Naive thymus-derived CD4-positive, alpha-beta T cell (primary cell): Measurements from ENCODE around the gene SZRD1. TPM values are rescaled to one million over a fixed set of nuclear protein-coding genes. Genes with fewer than 3 reads are reported as not detected.

ENCODE experiments used
- ATAC-seq: fragments of 150-1000 bp; cut with Tn5 transposase; 2 replicates; pipeline ENCODE4 v1.10.0; 2021; ENCODE audit warnings: mild to moderate bottlenecking, moderate library complexity
- CTCF ChIA-PET: fragments of 350-600 bp; sonication (Branson Sonifier 250); formaldehyde crosslinking; loops from one replicate; lab custom pipeline; 2021; ENCODE audit warnings: antibody characterized with exemption; lab: Charles Lee
- POLR2A ChIA-PET: fragments of 350-600 bp; sonication (Branson Sonifier 250); formaldehyde crosslinking; loops from one replicate; lab custom pipeline; 2021; ENCODE audit warnings: antibody characterized with exemption, inconsistent platforms; lab: Charles Lee
- DNase-seq, 9 donors: peaks; one replicate each; pipeline versions ENCODE4 v3.0.0 to v3.0.0-alpha.2; 2020 to 2022; ENCODE audit warnings: mixed read lengths in 1 of 9
- H3K27ac ChIP-seq: one replicate; pipeline ENCODE4 v1.7.0; 2013; ENCODE audit warnings: mild to moderate bottlenecking, low read depth, low read length, moderate library complexity
- H3K27me3 ChIP-seq, 2 donors: one replicate each; pipeline ENCODE4 v1.7.0; 2013; ENCODE audit warnings: low read length in 2 of 2, mild to moderate bottlenecking in 2 of 2, moderate library complexity in 2 of 2; ENCODE audit not compliant: control insufficient read depth in 2 of 2, insufficient read depth in 2 of 2
- H3K36me3 ChIP-seq, 3 experiments: 1 replicate in 2 of 3; 2 replicates in 1 of 3; pipeline ENCODE4 v1.7.0; 2013; ENCODE audit warnings: low read length in 3 of 3, mild to moderate bottlenecking in 3 of 3, moderate library complexity in 1 of 3; ENCODE audit not compliant: insufficient read depth in 3 of 3, control insufficient read depth in 2 of 3
- H3K4me1 ChIP-seq, 2 donors: one replicate each; pipeline ENCODE4 v1.7.0; 2013; ENCODE audit warnings: low read length in 2 of 2, mild to moderate bottlenecking in 2 of 2, moderate library complexity in 1 of 2; ENCODE audit not compliant: control insufficient read depth in 2 of 2, insufficient read depth in 2 of 2
- H3K4me3 ChIP-seq: 2 replicates; pipeline ENCODE4 v1.7.0; 2013; ENCODE audit warnings: mild to moderate bottlenecking, low read length
- H3K9me3 ChIP-seq, 3 experiments: 1 replicate in 2 of 3; 2 replicates in 1 of 3; pipeline ENCODE4 v1.7.0; 2013; ENCODE audit warnings: low read length in 3 of 3; ENCODE audit not compliant: control insufficient read depth in 2 of 3
- H3K27ac Mint-ChIP-seq, 9 donors: one replicate each; pipeline ENCODE4 v1.8.0; 2020 to 2022; ENCODE audit warnings: mixed read lengths in 9 of 9, mild to moderate bottlenecking in 8 of 9, moderate library complexity in 5 of 9, inconsistent platforms in 2 of 9
- H3K27me3 Mint-ChIP-seq, 5 donors: one replicate each; pipeline ENCODE4 v1.8.0; 2021 to 2022; ENCODE audit warnings: mixed read lengths in 5 of 5, mild to moderate bottlenecking in 1 of 5
- H3K36me3 Mint-ChIP-seq, 5 donors: one replicate each; pipeline ENCODE4 v1.8.0; 2020 to 2022; ENCODE audit warnings: mixed read lengths in 5 of 5, mild to moderate bottlenecking in 3 of 5, inconsistent platforms in 1 of 5
- H3K4me1 Mint-ChIP-seq, 7 donors: one replicate each; pipeline ENCODE4 v1.8.0; 2020 to 2022; ENCODE audit warnings: mixed read lengths in 7 of 7, mild to moderate bottlenecking in 3 of 7, inconsistent platforms in 1 of 7
- H3K4me3 Mint-ChIP-seq, 10 donors: one replicate each; pipeline ENCODE4 v1.8.0; 2020 to 2022; ENCODE audit warnings: mild to moderate bottlenecking in 10 of 10, mixed read lengths in 10 of 10, moderate library complexity in 6 of 10, inconsistent platforms in 2 of 10
- H3K9me3 Mint-ChIP-seq, 11 donors: one replicate each; pipeline ENCODE4 v1.8.0; 2020 to 2022; ENCODE audit warnings: mixed read lengths in 11 of 11, mild to moderate bottlenecking in 4 of 11, inconsistent platforms in 1 of 11, moderate library complexity in 1 of 11
- intact Hi-C, 2 donors: fragments of 100-400 bp; cut with micrococcal nuclease; formaldehyde crosslinking; loops; one replicate each; pipeline ENCODE4 v1.15.1; 2023
- polyA plus RNA-seq, 2 donors: library from polyadenylated mRNA; unstranded; fragments of 300-500 nt; fragmentation: Illumina TruSeq; gene quantifications; one replicate each; pipeline ENCODE4 v1.2.3, GENCODE V29; 2021
- total RNA-seq, 6 experiments: library from RNA in 5 of 6; stranded (reverse) in 5 of 6; gene quantifications; 1 replicate in 5 of 6; 2 replicates in 1 of 6; pipeline ENCODE4 v1.2.3 and lab custom pipeline; 2021 to 2026

SZRD1 gene
- total and polyA plus RNA-seq, 7 experiments from 2014 or later: 36.8 to 163 (median 82.5) TPM

GRCh38 chr1:16441282-16441665 is 74.2 kb downstream of the SZRD1 start:
- peaks cover 0 to 43% (median 17%) of the 10 kb centered on the region in 3 experiments for H3K36me3 ChIP-seq
- H3K4me3 Mint-ChIP-seq: peak overlapping the region; percentile 93 to 100 (median 97)
- ATAC-seq: peak; percentile 39
- no peaks in the 10 kb centered on the region for H3K27me3 ChIP-seq
- no peaks in the 10 kb centered on the region for H3K27me3 Mint-ChIP-seq
- ChIA-PET CTCF (interaction anchor here (0.6 kb wide), 1 partner anchor 541 kb away, joined by 4 read pairs; no protein-coding TSS in a partner anchor), POLR2A (interaction anchor here (0.9 to 3.3 kb wide), 12 partner anchors 8 to 76 kb away, joined by 3 to 21 read pairs (median 4); partner anchors contain the start of gene SZRD1)
- H3K27ac Mint-ChIP-seq: peak overlapping the region; percentile 88 to 98 (median 96)
- H3K9me3 Mint-ChIP-seq: no peaks in the 10 kb centered on the region
- peaks cover 19 to 45% (median 34%) of the 10 kb centered on the region in 7 donors for H3K4me1 Mint-ChIP-seq
- intact Hi-C loops: loop anchor here (1.0 to 5.0 kb wide), 13 partner anchors 21 to 914 kb away; partner anchors contain the start of genes DNAJC16 (in 2 of the 2), NBPF1 (in 2 of the 2), CPLANE2 (in 1 of the 2) and SZRD1 (in 1 of the 2)
- DNase-seq: peak in 3 of 9 donors; percentile 65 to 72 (median 72)
- peak overlapping the region; percentile 100 for H3K27ac ChIP-seq
- H3K4me3 ChIP-seq: peak overlapping the region; percentile 94
- H3K9me3 ChIP-seq: no peaks in the 10 kb centered on the region
- H3K36me3 Mint-ChIP-seq: peaks cover 8 to 23% (median 16%) of the 10 kb centered on the region in 5 donors
- peaks cover 17 to 36% of the 10 kb centered on the region in 2 donors for H3K4me1 ChIP-seq

GRCh38 chr1:16442265-16442664 is 75.2 kb downstream of the SZRD1 start:
- Mint-ChIP-seq H3K4me3 (peak overlapping the region; percentile 93 to 100 (median 97)), H3K27ac (peak overlapping the region; percentile 57 to 98 (median 96)), H3K4me1 (peaks cover 19 to 47% (median 35%) of the 10 kb centered on the region in 7 donors), H3K27me3 (no peaks in the 10 kb centered on the region), H3K36me3 (peaks cover 8 to 24% (median 17%) of the 10 kb centered on the region in 5 donors), H3K9me3 (no peaks in the 10 kb centered on the region)
- DNase-seq (no peak), ATAC-seq (no peak)
- peak overlapping the region; percentile 100 for H3K27ac ChIP-seq
- H3K36me3 ChIP-seq: peaks cover 0 to 51% (median 17%) of the 10 kb centered on the region in 3 experiments
- H3K4me1 ChIP-seq: peaks cover 17 to 40% of the 10 kb centered on the region in 2 donors
- no peaks in the 10 kb centered on the region for H3K27me3 ChIP-seq
- H3K4me3 ChIP-seq: peak overlapping the region; percentile 94
- intact Hi-C loops: loop anchor here (5.0 kb wide), 6 partner anchors 55 to 915 kb away; partner anchors contain the start of genes NBPF1 (in 2 of the 2), DNAJC16 (in 1 of the 2) and ZBTB17 (in 1 of the 2)
- H3K9me3 ChIP-seq: no peaks in the 10 kb centered on the region
- POLR2A ChIA-PET: interaction anchor here (0.6 to 3.3 kb wide), 4 partner anchors 9 to 462 kb away, joined by 3 to 21 read pairs (median 8); no protein-coding TSS in a partner anchor
- CTCF ChIA-PET: no interaction called here

- no peak for DNase-seq
- H3K4me3 Mint-ChIP-seq: peak overlapping the region; percentile 51 to 100 (median 96)
- no peaks in the 10 kb centered on the region for H3K9me3 ChIP-seq
- ChIA-PET CTCF (interaction anchor here (0.7 to 1.0 kb wide), 2 partner anchors 9 to 178 kb away, joined by 3 to 4 read pairs; no protein-coding TSS in a partner anchor), POLR2A (interaction anchor here (0.6 to 1.2 kb wide), 2 partner anchors 57 to 91 kb away, joined by 4 read pairs; partner anchors contain the start of gene FBXO42)
- H3K9me3 Mint-ChIP-seq: no peaks in the 10 kb centered on the region
- H3K27ac Mint-ChIP-seq: peak overlapping the region; percentile 57 to 97 (median 90)
- no peak for ATAC-seq
- H3K4me1 ChIP-seq: peaks cover 17 to 41% of the 10 kb centered on the region in 2 donors
- H3K27ac ChIP-seq: peak overlapping the region; percentile 100
- peak overlapping the region; percentile 94 for H3K4me3 ChIP-seq
- intact Hi-C loops: loop anchor here (5.0 kb wide), 6 partner anchors 56 to 916 kb away; partner anchors contain the start of genes NBPF1 (in 2 of the 2), DNAJC16 (in 1 of the 2) and ZBTB17 (in 1 of the 2)
- H3K27me3 ChIP-seq: no peaks in the 10 kb centered on the region
- peaks cover 0 to 58% (median 22%) of the 10 kb centered on the region in 3 experiments for H3K36me3 ChIP-seq
- H3K4me1 Mint-ChIP-seq: peaks cover 19 to 54% (median 40%) of the 10 kb centered on the region in 7 donors
- no peaks in the 10 kb centered on the region for H3K27me3 Mint-ChIP-seq
- H3K36me3 Mint-ChIP-seq: peaks cover 8 to 27% (median 20%) of the 10 kb centered on the region in 5 donors
Observed at GRCh38 chr1:16442941-16443340, 75.9 kb downstream of the SZRD1 start.

- CTCF ChIA-PET: interaction anchor here (1.0 kb wide), 1 partner anchor 53 kb away, joined by 3 read pairs; no protein-coding TSS in a partner anchor
- intact Hi-C loops: loop anchor here (5.0 kb wide), 6 partner anchors 57 to 917 kb away; partner anchors contain the start of genes NBPF1 (in 2 of the 2), DNAJC16 (in 1 of the 2) and ZBTB17 (in 1 of the 2)
- Histone ChIP-seq H3K27me3 (no peaks in the 10 kb centered on the region), H3K9me3 (no peaks in the 10 kb centered on the region), H3K36me3 (peaks cover 6 to 70% (median 34%) of the 10 kb centered on the region in 3 experiments), H3K27ac (peak overlapping the region; percentile 100), H3K4me1 (peaks cover 17 to 44% of the 10 kb centered on the region in 2 donors), H3K4me3 (no peak overlapping the region)
- POLR2A ChIA-PET: interaction anchor here (0.9 to 1.5 kb wide), 4 partner anchors 56 to 92 kb away, joined by 3 to 4 read pairs (median 4); partner anchors contain the start of gene FBXO42
- peaks cover 11 to 34% (median 32%) of the 10 kb centered on the region in 5 donors for H3K36me3 Mint-ChIP-seq
- ATAC-seq: no peak
- no peak for DNase-seq
- peaks cover 27 to 66% (median 51%) of the 10 kb centered on the region in 7 donors for H3K4me1 Mint-ChIP-seq
- H3K27ac Mint-ChIP-seq: peak overlapping the region in 8 of 9 donors; percentile 21 to 90 (median 71)
- H3K27me3 Mint-ChIP-seq: no peaks in the 10 kb centered on the region
- H3K4me3 Mint-ChIP-seq: peak overlapping the region in 6 of 10 donors; percentile 14 to 57 (median 38)
- no peaks in the 10 kb centered on the region for H3K9me3 Mint-ChIP-seq
Observed at GRCh38 chr1:16443975-16444770, 77.1 kb downstream of the SZRD1 start.

GRCh38 chr1:16445052-16445451 is 78.0 kb downstream of the SZRD1 start:
- Histone ChIP-seq H3K36me3 (peaks cover 12 to 79% (median 37%) of the 10 kb centered on the region in 3 experiments), H3K4me3 (no peak overlapping the region), H3K4me1 (peaks cover 16 to 47% of the 10 kb centered on the region in 2 donors), H3K27me3 (no peaks in the 10 kb centered on the region), H3K9me3 (no peaks in the 10 kb centered on the region), H3K27ac (no peak overlapping the region)
- CTCF ChIA-PET: interaction anchor here (1.0 kb wide), 1 partner anchor 52 kb away, joined by 3 read pairs; no protein-coding TSS in a partner anchor
- ATAC-seq (no peak), DNase-seq (no peak)
- Mint-ChIP-seq H3K27ac (peak overlapping the region in 3 of 9 donors; percentile 22 to 67 (median 49)), H3K4me1 (peaks cover 29 to 74% (median 58%) of the 10 kb centered on the region in 7 donors), H3K36me3 (peaks cover 15 to 43% (median 41%) of the 10 kb centered on the region in 5 donors), H3K27me3 (no peaks in the 10 kb centered on the region), H3K4me3 (peak overlapping the region in 1 of 10 donors; percentile 29), H3K9me3 (no peaks in the 10 kb centered on the region)
- POLR2A ChIA-PET: interaction anchor here (1.4 to 1.5 kb wide), 2 partner anchors 69 to 80 kb away, joined by 3 to 4 read pairs; no protein-coding TSS in a partner anchor
- intact Hi-C loops: no loop called here
